ENCODE results near the gene STAG1.
A peak's percentile ranks its signal among the peaks of the same experiment; 100 is the strongest.
"Not testable (repeated sequence)": the region's sequence is repeated elsewhere in the genome, so short reads cannot be mapped to it uniquely, and the experiment has no call there.

STAG1 gene

GRCh38 chr3:136476280-136476679 lies 275.9 kb downstream of the STAG1 start:
- no peak for TF ChIP-seq CTCF (IDR thresholded peaks at IDR 0.05; ENCODE audit: control insufficient read depth, insufficient read depth, low read depth, low read length, missing control alignments)
- no peak for DNase-seq (ENCODE audit: low read depth)
- H3K4me3 ChIP-seq (ENCODE audit: control insufficient read depth, low read depth, low read length) = no peak overlapping the region

- H3K4me3 ChIP-seq (ENCODE audit: control insufficient read depth, low read depth, low read length); DNase-seq (ENCODE audit: low read depth): not testable (repeated sequence)
Observed at GRCh38 chr3:136474876-136475275, 277.3 kb downstream of the STAG1 start.

- no peak for TF ChIP-seq CTCF (IDR thresholded peaks at IDR 0.05; ENCODE audit: control insufficient read depth, insufficient read depth, low read depth, low read length, missing control alignments)
- H3K4me3 ChIP-seq (ENCODE audit: control insufficient read depth, low read depth, low read length) = no peak overlapping the region
- peak; percentile 41 for DNase-seq (ENCODE audit: low read depth)
Observed at GRCh38 chr3:136473716-136474326, 278.4 kb downstream of the STAG1 start.

- H3K4me3 ChIP-seq (ENCODE audit: control insufficient read depth, low read depth, low read length) = no peak overlapping the region
- TF ChIP-seq CTCF (IDR thresholded peaks at IDR 0.05; ENCODE audit: control insufficient read depth, insufficient read depth, low read depth, low read length, missing control alignments) = no peak
- no peak for DNase-seq (ENCODE audit: low read depth)
Observed at GRCh38 chr3:136465296-136465695, 286.9 kb downstream of the STAG1 start.

- DNase-seq (ENCODE audit: low read depth) = no peak
- no peak for TF ChIP-seq CTCF (IDR thresholded peaks at IDR 0.05; ENCODE audit: control insufficient read depth, insufficient read depth, low read depth, low read length, missing control alignments)
- no peak overlapping the region for H3K4me3 ChIP-seq (ENCODE audit: control insufficient read depth, low read depth, low read length)
Observed at GRCh38 chr3:136464502-136464901, 287.7 kb downstream of the STAG1 start.

GRCh38 chr3:136463170-136463569 lies 289.0 kb downstream of the STAG1 start:
- TF ChIP-seq CTCF (IDR thresholded peaks at IDR 0.05; ENCODE audit: control insufficient read depth, insufficient read depth, low read depth, low read length, missing control alignments) = no peak
- H3K4me3 ChIP-seq (ENCODE audit: control insufficient read depth, low read depth, low read length) = no peak overlapping the region
- DNase-seq (ENCODE audit: low read depth) = no peak

- TF ChIP-seq CTCF (IDR thresholded peaks at IDR 0.05; ENCODE audit: control insufficient read depth, insufficient read depth, low read depth, low read length, missing control alignments) = no peak
- H3K4me3 ChIP-seq (ENCODE audit: control insufficient read depth, low read depth, low read length) = no peak overlapping the region
- no peak for DNase-seq (ENCODE audit: low read depth)
Observed at GRCh38 chr3:136457793-136458192, 294.4 kb downstream of the STAG1 start.
